ENCODE data around the gene TMEM88. TPM values are rescaled to one million over a fixed set of nuclear protein-coding genes. Genes with fewer than 3 reads are reported as not detected.

Gene TMEM88
- total RNA-seq, 4 donors from 2014 or later = 1.5 to 3.8 (median 1.6) TPM; not detected in 1

DNA sequence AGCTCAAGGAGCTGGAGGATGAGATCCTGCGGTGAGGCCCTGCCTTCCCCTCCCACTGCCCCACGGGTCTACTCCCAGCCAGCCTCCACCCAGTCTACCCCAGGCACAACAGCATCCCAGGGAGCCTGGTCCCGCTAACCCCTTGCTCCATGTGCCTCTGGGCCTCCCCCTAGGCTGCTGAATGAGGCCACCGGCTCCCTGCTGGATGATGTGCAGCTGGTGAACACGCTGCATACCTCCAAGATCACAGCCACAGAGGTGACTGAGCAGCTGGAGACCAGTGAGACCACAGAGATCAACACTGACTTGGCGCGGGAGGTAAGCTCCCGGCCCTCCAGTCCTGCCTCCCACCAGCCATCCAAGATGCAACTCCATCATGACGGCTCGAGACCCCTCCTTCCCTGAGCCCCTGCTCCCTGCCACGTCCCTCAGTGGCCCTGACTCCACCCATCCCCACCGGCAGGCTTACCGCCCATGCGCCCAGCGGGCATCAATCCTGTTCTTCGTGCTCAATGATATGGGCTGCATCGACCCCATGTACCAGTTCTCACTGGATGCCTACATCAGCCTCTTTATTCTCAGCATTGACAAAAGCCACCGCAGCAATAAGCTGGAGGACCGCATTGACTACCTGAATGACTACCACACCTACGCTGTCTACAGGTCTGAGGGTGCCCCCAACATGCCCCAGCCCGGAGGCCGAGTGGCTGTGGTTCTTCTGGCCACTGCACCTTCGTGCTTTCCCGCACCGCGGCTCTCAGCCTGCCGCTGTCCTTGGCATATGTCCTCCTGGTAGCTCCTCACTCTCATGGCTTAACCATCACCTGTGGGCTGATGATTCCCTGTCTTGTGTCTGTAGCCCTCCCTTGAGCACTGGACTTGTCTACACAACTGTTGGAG is 35.9 kb upstream of the TMEM88 start:
- TF ChIP-seq POLR2A (IDR thresholded peaks at IDR 0.05) = no peak
- TF ChIP-seq, protein P1, sequence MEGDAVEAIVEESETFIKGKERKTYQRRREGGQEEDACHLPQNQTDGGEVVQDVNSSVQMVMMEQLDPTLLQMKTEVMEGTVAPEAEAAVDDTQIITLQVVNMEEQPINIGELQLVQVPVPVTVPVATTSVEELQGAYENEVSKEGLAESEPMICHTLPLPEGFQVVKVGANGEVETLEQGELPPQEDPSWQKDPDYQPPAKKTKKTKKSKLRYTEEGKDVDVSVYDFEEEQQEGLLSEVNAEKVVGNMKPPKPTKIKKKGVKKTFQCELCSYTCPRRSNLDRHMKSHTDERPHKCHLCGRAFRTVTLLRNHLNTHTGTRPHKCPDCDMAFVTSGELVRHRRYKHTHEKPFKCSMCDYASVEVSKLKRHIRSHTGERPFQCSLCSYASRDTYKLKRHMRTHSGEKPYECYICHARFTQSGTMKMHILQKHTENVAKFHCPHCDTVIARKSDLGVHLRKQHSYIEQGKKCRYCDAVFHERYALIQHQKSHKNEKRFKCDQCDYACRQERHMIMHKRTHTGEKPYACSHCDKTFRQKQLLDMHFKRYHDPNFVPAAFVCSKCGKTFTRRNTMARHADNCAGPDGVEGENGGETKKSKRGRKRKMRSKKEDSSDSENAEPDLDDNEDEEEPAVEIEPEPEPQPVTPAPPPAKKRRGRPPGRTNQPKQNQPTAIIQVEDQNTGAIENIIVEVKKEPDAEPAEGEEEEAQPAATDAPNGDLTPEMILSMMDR (IDR thresholded peaks at IDR 0.05) = no peak
- peaks cover 0 to 10% (median 0%) of the 10 kb centered on the region in 4 donors for H3K27me3 ChIP-seq
- no peak overlapping the region for H3K27ac ChIP-seq
- H3K4me3 ChIP-seq = no peak overlapping the region
- peaks cover 0 to 4% (median 0%) of the 10 kb centered on the region in 3 donors for H3K4me1 ChIP-seq
- intact Hi-C loops (cut with DNase I) = loop anchor here (10.0 kb wide), 1 partner anchor 74 kb away; no protein-coding TSS in a partner anchor
- H3K9me3 ChIP-seq = no peaks in the 10 kb centered on the region
- WGBS, 2 donors = 78 to 86% methylated on average over 22 to 23 of the region's 27 CpGs
- DNase-seq = no peak
- no peaks in the 10 kb centered on the region for H3K36me3 ChIP-seq

- peaks cover 0 to 10% (median 0%) of the 10 kb centered on the region in 4 donors for H3K27me3 ChIP-seq
- no peak overlapping the region for H3K4me3 ChIP-seq
- intact Hi-C loops (cut with DNase I) = no loop called here
- H3K9me3 ChIP-seq = no peaks in the 10 kb centered on the region
- peaks cover 0 to 8% (median 0%) of the 10 kb centered on the region in 3 donors for H3K4me1 ChIP-seq
- no peak for DNase-seq
- TF ChIP-seq, protein P1 (IDR thresholded peaks at IDR 0.05) = no peak
- TF ChIP-seq POLR2A (IDR thresholded peaks at IDR 0.05) = no peak
- H3K36me3 ChIP-seq = no peaks in the 10 kb centered on the region
- H3K27ac ChIP-seq = no peak overlapping the region
- WGBS, 2 donors = 73 to 76% methylated on average over 4 to 5 of the region's 5 CpGs
These were observed 34.6 kb upstream of the TMEM88 start for GRCh38 chr17:7820231-7820630.

- 67 to 72% methylated on average over 11 to 14 of the region's 14 CpGs for WGBS, 2 donors
- intact Hi-C loops (cut with DNase I) = no loop called here
- no peak for TF ChIP-seq POLR2A (IDR thresholded peaks at IDR 0.05)
- TF ChIP-seq, protein P1 (IDR thresholded peaks at IDR 0.05) = no peak
- Histone ChIP-seq H3K4me3 (no peak overlapping the region), H3K36me3 (no peaks in the 10 kb centered on the region), H3K27me3 (peaks cover 0 to 4% (median 0%) of the 10 kb centered on the region in 4 donors), H3K27ac (no peak overlapping the region), H3K4me1 (peaks cover 0 to 18% (median 0%) of the 10 kb centered on the region in 3 donors), H3K9me3 (no peaks in the 10 kb centered on the region)
- DNase-seq = no peak
These were observed 32.7 kb upstream of the TMEM88 start for GRCh38 chr17:7822126-7822525.

- 75 to 81% methylated on average over 20 of the region's 20 CpGs for WGBS, 2 donors
- Histone ChIP-seq H3K4me1 (peaks cover 0 to 18% (median 0%) of the 10 kb centered on the region in 3 donors), H3K27ac (no peak overlapping the region), H3K9me3 (no peaks in the 10 kb centered on the region), H3K27me3 (no peaks in the 10 kb centered on the region), H3K4me3 (no peak overlapping the region), H3K36me3 (no peaks in the 10 kb centered on the region)
- intact Hi-C loops (cut with DNase I) = no loop called here
- no peak for TF ChIP-seq POLR2A (IDR thresholded peaks at IDR 0.05)
- TF ChIP-seq, protein P1 (IDR thresholded peaks at IDR 0.05) = no peak
- no peak for DNase-seq
These were observed 31.3 kb upstream of the TMEM88 start for GRCh38 chr17:7823581-7824001.

Measured in esophagus squamous epithelium (tissue), 5 donors.